Esophagus squamous epithelium (tissue), 4 donors: ENCODE measurements around the gene SIN3A.

Experiments
- POLR2A ChIP-seq, 4 donors: fragments of 450-650 bp; IDR thresholded peaks; one replicate each; pipeline ENCODE4 v1.6.1; 2017; ENCODE audit warnings: antibody characterized with exemption in 4 of 4, mild to moderate bottlenecking in 4 of 4, moderate library complexity in 3 of 4
- TF ChIP-seq, protein P1 (sequence below), 6 experiments: fragments of 450-650 bp in 4 of 6; fragments of 200-600 bp in 2 of 6; sonication (generic) in 2 of 6; IDR thresholded peaks; one replicate each; pipeline ENCODE4 v1.5.1; 2016 to 2019; ENCODE audit warnings: antibody characterized with exemption in 6 of 6, mild to moderate bottlenecking in 4 of 6, moderate library complexity in 4 of 6

- TF ChIP-seq, protein P1, sequence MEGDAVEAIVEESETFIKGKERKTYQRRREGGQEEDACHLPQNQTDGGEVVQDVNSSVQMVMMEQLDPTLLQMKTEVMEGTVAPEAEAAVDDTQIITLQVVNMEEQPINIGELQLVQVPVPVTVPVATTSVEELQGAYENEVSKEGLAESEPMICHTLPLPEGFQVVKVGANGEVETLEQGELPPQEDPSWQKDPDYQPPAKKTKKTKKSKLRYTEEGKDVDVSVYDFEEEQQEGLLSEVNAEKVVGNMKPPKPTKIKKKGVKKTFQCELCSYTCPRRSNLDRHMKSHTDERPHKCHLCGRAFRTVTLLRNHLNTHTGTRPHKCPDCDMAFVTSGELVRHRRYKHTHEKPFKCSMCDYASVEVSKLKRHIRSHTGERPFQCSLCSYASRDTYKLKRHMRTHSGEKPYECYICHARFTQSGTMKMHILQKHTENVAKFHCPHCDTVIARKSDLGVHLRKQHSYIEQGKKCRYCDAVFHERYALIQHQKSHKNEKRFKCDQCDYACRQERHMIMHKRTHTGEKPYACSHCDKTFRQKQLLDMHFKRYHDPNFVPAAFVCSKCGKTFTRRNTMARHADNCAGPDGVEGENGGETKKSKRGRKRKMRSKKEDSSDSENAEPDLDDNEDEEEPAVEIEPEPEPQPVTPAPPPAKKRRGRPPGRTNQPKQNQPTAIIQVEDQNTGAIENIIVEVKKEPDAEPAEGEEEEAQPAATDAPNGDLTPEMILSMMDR (IDR thresholded peaks at IDR 0.05), result no peak
- TF ChIP-seq POLR2A (IDR thresholded peaks at IDR 0.05), result no peak
Observed at GRCh38 chr15:75431270-75431669, 20.2 kb downstream of the SIN3A start.
